Brain pericyte (primary cell): ENCODE results near the gene THSD7A.

Experiments used
- DNase-seq: peaks from one replicate; pipeline ENCODE4 v3.0.0-alpha.2; 2012; ENCODE audit warnings: low read depth, low spot score

Gene THSD7A

GRCh38 chr7:11642276-11642675 lies 189.7 kb downstream of the THSD7A start:
- DNase-seq, result no peak

GRCh38 chr7:11638011-11638774 lies 193.8 kb downstream of the THSD7A start:
- no peak for DNase-seq

- no peak for DNase-seq
Measured at GRCh38 chr7:11636274-11636673, 195.7 kb downstream of the THSD7A start.

- no peak for DNase-seq
Measured at GRCh38 chr7:11633310-11633709, 198.7 kb downstream of the THSD7A start.

GRCh38 chr7:11630355-11630754 lies 201.6 kb downstream of the THSD7A start:
- DNase-seq, result no peak

- no peak for DNase-seq
Measured at GRCh38 chr7:11625669-11626068, 206.3 kb downstream of the THSD7A start.

GRCh38 chr7:11623093-11623678 lies 208.8 kb downstream of the THSD7A start:
- no peak for DNase-seq

GRCh38 chr7:11620406-11621253 lies 211.4 kb downstream of the THSD7A start:
- DNase-seq, result no peak

- DNase-seq, result no peak
Measured at GRCh38 chr7:11616466-11616865, 215.5 kb downstream of the THSD7A start.

GRCh38 chr7:11615174-11615573 lies 216.8 kb downstream of the THSD7A start:
- DNase-seq, result no peak

- no peak for DNase-seq
Measured at GRCh38 chr7:11613292-11613930, 218.6 kb downstream of the THSD7A start.

- no peak for DNase-seq
Measured at GRCh38 chr7:11612737-11613136, 219.3 kb downstream of the THSD7A start.

- DNase-seq, result no peak
Measured at GRCh38 chr7:11609096-11609670, 222.8 kb downstream of the THSD7A start.

GRCh38 chr7:11607686-11608085 lies 224.3 kb downstream of the THSD7A start:
- DNase-seq, result no peak

GRCh38 chr7:11605749-11606148 lies 226.2 kb downstream of the THSD7A start:
- DNase-seq, result no peak

- no peak for DNase-seq
Measured at GRCh38 chr7:11604505-11604904, 227.5 kb downstream of the THSD7A start.

GRCh38 chr7:11601761-11602160 lies 230.2 kb downstream of the THSD7A start:
- no peak for DNase-seq

- no peak for DNase-seq
Measured at GRCh38 chr7:11593322-11593721, 238.7 kb downstream of the THSD7A start.

- no peak for DNase-seq
Measured at GRCh38 chr7:11592699-11593098, 239.3 kb downstream of the THSD7A start.

- DNase-seq, result no peak
Measured at GRCh38 chr7:11591943-11592342, 240.1 kb downstream of the THSD7A start.

- no peak for DNase-seq
Measured at GRCh38 chr7:11591055-11591633, 240.9 kb downstream of the THSD7A start.
